ENCODE results near the gene ATP6V0C. TPM values are rescaled to one million over a fixed set of nuclear protein-coding genes. Genes with fewer than 3 reads are reported as not detected.

ATP6V0C gene
- total and polyA plus RNA-seq, 2 of the 13 experiments (the other 11 are each of a cell fraction or from before 2014, with no cell fraction given), result 10.4 to 20.1 TPM

DNA sequence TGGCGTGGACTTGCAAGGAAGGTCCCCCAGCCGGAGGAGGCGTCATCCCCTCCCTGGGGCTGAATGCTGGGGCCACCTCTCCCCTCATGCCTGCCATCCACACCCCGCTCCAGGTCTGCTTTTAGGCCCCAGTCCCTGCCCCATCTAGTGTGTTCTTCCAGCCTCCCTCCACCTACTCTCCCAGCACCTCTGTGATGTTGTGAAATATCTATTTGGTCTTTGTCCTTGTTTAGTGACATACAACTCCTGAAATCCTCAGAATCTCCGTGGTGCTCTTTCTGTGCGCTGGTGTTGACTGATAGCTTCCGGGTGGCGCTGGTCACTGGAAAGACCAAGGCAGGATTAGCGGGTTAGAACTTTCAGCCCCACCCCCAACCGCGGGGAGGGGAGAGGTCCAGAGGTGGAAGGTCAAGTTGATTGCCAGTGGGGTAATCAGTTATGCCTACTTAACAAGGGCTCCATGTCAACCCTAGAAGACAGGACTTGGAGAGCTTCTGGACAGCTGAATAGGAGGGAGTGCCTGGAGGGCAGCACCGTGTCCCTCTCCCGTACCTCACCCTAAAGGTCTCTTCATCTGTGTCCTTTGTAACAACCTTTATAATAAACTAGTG, 28.7 kb upstream of the ATP6V0C start (continued):
- TF ChIP-seq, protein P1, sequence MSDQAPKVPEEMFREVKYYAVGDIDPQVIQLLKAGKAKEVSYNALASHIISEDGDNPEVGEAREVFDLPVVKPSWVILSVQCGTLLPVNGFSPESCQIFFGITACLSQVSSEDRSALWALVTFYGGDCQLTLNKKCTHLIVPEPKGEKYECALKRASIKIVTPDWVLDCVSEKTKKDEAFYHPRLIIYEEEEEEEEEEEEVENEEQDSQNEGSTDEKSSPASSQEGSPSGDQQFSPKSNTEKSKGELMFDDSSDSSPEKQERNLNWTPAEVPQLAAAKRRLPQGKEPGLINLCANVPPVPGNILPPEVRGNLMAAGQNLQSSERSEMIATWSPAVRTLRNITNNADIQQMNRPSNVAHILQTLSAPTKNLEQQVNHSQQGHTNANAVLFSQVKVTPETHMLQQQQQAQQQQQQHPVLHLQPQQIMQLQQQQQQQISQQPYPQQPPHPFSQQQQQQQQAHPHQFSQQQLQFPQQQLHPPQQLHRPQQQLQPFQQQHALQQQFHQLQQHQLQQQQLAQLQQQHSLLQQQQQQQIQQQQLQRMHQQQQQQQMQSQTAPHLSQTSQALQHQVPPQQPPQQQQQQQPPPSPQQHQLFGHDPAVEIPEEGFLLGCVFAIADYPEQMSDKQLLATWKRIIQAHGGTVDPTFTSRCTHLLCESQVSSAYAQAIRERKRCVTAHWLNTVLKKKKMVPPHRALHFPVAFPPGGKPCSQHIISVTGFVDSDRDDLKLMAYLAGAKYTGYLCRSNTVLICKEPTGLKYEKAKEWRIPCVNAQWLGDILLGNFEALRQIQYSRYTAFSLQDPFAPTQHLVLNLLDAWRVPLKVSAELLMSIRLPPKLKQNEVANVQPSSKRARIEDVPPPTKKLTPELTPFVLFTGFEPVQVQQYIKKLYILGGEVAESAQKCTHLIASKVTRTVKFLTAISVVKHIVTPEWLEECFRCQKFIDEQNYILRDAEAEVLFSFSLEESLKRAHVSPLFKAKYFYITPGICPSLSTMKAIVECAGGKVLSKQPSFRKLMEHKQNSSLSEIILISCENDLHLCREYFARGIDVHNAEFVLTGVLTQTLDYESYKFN (CRISPR knock-in tag; conservative IDR thresholded peaks at IDR 0.05), result peak; percentile 92
- TF ChIP-seq, protein P2, sequence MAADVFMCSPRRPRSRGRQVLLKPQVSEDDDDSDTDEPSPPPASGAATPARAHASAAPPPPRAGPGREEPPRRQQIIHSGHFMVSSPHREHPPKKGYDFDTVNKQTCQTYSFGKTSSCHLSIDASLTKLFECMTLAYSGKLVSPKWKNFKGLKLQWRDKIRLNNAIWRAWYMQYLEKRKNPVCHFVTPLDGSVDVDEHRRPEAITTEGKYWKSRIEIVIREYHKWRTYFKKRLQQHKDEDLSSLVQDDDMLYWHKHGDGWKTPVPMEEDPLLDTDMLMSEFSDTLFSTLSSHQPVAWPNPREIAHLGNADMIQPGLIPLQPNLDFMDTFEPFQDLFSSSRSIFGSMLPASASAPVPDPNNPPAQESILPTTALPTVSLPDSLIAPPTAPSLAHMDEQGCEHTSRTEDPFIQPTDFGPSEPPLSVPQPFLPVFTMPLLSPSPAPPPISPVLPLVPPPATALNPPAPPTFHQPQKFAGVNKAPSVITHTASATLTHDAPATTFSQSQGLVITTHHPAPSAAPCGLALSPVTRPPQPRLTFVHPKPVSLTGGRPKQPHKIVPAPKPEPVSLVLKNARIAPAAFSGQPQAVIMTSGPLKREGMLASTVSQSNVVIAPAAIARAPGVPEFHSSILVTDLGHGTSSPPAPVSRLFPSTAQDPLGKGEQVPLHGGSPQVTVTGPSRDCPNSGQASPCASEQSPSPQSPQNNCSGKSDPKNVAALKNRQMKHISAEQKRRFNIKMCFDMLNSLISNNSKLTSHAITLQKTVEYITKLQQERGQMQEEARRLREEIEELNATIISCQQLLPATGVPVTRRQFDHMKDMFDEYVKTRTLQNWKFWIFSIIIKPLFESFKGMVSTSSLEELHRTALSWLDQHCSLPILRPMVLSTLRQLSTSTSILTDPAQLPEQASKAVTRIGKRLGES (CRISPR knock-in tag; IDR thresholded peaks at IDR 0.05; ENCODE audit: borderline replicate concordance), result no peak
- TF ChIP-seq POLR2G (IDR thresholded peaks at IDR 0.05; ENCODE audit: low read depth, low read length), result 0 out of 2 replicates have a peak, but pooled peaks have one; percentile 25
- no peak for TF ChIP-seq TCF7L2 (IDR thresholded peaks at IDR 0.05; ENCODE audit: low read depth, low read length)
- TF ChIP-seq MXI1 (IDR thresholded peaks at IDR 0.05; ENCODE audit: borderline replicate concordance, low read depth, low read length), result peak; percentile 54; the same call in 1 of the 3 replicates
- TF ChIP-seq, protein P3, sequence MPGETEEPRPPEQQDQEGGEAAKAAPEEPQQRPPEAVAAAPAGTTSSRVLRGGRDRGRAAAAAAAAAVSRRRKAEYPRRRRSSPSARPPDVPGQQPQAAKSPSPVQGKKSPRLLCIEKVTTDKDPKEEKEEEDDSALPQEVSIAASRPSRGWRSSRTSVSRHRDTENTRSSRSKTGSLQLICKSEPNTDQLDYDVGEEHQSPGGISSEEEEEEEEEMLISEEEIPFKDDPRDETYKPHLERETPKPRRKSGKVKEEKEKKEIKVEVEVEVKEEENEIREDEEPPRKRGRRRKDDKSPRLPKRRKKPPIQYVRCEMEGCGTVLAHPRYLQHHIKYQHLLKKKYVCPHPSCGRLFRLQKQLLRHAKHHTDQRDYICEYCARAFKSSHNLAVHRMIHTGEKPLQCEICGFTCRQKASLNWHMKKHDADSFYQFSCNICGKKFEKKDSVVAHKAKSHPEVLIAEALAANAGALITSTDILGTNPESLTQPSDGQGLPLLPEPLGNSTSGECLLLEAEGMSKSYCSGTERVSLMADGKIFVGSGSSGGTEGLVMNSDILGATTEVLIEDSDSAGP (CRISPR knock-in tag; IDR thresholded peaks at IDR 0.05; ENCODE audit: borderline replicate concordance), result peak; percentile 55; the same call in 1 of the 2 replicates
- peak; percentile 71; the same call in 1 of the 2 replicates for TF ChIP-seq SIX1 (CRISPR knock-in tag; IDR thresholded peaks at IDR 0.05; ENCODE audit: borderline replicate concordance)
- TF ChIP-seq KMT2A (CRISPR knock-in tag; IDR thresholded peaks at IDR 0.05), result no peak
- TF ChIP-seq, protein P4, sequence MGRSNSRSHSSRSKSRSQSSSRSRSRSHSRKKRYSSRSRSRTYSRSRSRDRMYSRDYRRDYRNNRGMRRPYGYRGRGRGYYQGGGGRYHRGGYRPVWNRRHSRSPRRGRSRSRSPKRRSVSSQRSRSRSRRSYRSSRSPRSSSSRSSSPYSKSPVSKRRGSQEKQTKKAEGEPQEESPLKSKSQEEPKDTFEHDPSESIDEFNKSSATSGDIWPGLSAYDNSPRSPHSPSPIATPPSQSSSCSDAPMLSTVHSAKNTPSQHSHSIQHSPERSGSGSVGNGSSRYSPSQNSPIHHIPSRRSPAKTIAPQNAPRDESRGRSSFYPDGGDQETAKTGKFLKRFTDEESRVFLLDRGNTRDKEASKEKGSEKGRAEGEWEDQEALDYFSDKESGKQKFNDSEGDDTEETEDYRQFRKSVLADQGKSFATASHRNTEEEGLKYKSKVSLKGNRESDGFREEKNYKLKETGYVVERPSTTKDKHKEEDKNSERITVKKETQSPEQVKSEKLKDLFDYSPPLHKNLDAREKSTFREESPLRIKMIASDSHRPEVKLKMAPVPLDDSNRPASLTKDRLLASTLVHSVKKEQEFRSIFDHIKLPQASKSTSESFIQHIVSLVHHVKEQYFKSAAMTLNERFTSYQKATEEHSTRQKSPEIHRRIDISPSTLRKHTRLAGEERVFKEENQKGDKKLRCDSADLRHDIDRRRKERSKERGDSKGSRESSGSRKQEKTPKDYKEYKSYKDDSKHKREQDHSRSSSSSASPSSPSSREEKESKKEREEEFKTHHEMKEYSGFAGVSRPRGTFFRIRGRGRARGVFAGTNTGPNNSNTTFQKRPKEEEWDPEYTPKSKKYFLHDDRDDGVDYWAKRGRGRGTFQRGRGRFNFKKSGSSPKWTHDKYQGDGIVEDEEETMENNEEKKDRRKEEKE (IDR thresholded peaks at IDR 0.05), result no peak
- TF ChIP-seq, protein P5, sequence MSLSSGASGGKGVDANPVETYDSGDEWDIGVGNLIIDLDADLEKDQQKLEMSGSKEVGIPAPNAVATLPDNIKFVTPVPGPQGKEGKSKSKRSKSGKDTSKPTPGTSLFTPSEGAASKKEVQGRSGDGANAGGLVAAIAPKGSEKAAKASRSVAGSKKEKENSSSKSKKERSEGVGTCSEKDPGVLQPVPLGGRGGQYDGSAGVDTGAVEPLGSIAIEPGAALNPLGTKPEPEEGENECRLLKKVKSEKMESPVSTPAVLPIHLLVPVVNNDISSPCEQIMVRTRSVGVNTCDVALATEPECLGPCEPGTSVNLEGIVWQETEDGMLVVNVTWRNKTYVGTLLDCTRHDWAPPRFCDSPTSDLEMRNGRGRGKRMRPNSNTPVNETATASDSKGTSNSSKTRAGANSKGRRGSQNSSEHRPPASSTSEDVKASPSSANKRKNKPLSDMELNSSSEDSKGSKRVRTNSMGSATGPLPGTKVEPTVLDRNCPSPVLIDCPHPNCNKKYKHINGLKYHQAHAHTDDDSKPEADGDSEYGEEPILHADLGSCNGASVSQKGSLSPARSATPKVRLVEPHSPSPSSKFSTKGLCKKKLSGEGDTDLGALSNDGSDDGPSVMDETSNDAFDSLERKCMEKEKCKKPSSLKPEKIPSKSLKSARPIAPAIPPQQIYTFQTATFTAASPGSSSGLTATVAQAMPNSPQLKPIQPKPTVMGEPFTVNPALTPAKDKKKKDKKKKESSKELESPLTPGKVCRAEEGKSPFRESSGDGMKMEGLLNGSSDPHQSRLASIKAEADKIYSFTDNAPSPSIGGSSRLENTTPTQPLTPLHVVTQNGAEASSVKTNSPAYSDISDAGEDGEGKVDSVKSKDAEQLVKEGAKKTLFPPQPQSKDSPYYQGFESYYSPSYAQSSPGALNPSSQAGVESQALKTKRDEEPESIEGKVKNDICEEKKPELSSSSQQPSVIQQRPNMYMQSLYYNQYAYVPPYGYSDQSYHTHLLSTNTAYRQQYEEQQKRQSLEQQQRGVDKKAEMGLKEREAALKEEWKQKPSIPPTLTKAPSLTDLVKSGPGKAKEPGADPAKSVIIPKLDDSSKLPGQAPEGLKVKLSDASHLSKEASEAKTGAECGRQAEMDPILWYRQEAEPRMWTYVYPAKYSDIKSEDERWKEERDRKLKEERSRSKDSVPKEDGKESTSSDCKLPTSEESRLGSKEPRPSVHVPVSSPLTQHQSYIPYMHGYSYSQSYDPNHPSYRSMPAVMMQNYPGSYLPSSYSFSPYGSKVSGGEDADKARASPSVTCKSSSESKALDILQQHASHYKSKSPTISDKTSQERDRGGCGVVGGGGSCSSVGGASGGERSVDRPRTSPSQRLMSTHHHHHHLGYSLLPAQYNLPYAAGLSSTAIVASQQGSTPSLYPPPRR (CRISPR knock-in tag; IDR thresholded peaks at IDR 0.05; ENCODE audit: borderline replicate concordance), result peak; percentile 86
- TF ChIP-seq, protein P6, sequence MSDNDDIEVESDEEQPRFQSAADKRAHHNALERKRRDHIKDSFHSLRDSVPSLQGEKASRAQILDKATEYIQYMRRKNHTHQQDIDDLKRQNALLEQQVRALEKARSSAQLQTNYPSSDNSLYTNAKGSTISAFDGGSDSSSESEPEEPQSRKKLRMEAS (IDR thresholded peaks at IDR 0.05), result peak; percentile 59
